ENCODE measurements around the gene KRTAP10-9. TPM values are rescaled to one million over a fixed set of nuclear protein-coding genes. Genes with fewer than 3 reads are reported as not detected.
"Not testable (repeated sequence)": the region's sequence is repeated elsewhere in the genome, so short reads cannot be mapped to it uniquely, and the experiment has no call there.

The KRTAP10-9 gene
- total RNA-seq, 1 donor from 2014 or later: not detected

- intact Hi-C loops (cut with DNase I): no loop called here
These were observed 30.7 kb upstream of the KRTAP10-9 start for GRCh38 chr21:44596068-44596725.

GRCh38 chr21:44598061-44598460, 28.8 kb upstream of the KRTAP10-9 start:
- no peaks in the 10 kb centered on the region for H3K4me1 ChIP-seq
- H3K4me3 ChIP-seq: no peak overlapping the region
- H3K9me3 ChIP-seq: no peaks in the 10 kb centered on the region
- no peaks in the 10 kb centered on the region for H3K27me3 ChIP-seq
- intact Hi-C loops (cut with DNase I): no loop called here
- H3K27ac ChIP-seq: no peak overlapping the region
- TF ChIP-seq POLR2A (IDR thresholded peaks at IDR 0.05) (no peak), POLR2AphosphoS5 (IDR thresholded peaks at IDR 0.05; ENCODE audit: insufficient read depth in 1 of 2, low read depth in 1 of 2) (no peak)
- TF ChIP-seq, protein P1, sequence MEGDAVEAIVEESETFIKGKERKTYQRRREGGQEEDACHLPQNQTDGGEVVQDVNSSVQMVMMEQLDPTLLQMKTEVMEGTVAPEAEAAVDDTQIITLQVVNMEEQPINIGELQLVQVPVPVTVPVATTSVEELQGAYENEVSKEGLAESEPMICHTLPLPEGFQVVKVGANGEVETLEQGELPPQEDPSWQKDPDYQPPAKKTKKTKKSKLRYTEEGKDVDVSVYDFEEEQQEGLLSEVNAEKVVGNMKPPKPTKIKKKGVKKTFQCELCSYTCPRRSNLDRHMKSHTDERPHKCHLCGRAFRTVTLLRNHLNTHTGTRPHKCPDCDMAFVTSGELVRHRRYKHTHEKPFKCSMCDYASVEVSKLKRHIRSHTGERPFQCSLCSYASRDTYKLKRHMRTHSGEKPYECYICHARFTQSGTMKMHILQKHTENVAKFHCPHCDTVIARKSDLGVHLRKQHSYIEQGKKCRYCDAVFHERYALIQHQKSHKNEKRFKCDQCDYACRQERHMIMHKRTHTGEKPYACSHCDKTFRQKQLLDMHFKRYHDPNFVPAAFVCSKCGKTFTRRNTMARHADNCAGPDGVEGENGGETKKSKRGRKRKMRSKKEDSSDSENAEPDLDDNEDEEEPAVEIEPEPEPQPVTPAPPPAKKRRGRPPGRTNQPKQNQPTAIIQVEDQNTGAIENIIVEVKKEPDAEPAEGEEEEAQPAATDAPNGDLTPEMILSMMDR (IDR thresholded peaks at IDR 0.05): no peak
- no peak for DNase-seq (ENCODE audit: extremely low spot score in 2 of 2)
- no peaks in the 10 kb centered on the region for H3K36me3 ChIP-seq

More at GRCh38 chr21:44596068-44596725, 30.7 kb upstream of the KRTAP10-9 start:
- H3K4me1 ChIP-seq: no peaks in the 10 kb centered on the region
- H3K9me3 ChIP-seq: no peaks in the 10 kb centered on the region
- no peaks in the 10 kb centered on the region for H3K36me3 ChIP-seq
- H3K27me3 ChIP-seq: no peaks in the 10 kb centered on the region
- DNase-seq (ENCODE audit: extremely low spot score in 2 of 2): peak; percentile 75 to 79
- TF ChIP-seq POLR2A (IDR thresholded peaks at IDR 0.05) (no peak), POLR2AphosphoS5 (IDR thresholded peaks at IDR 0.05; ENCODE audit: insufficient read depth in 1 of 2, low read depth in 1 of 2) (no peak)
- TF ChIP-seq, protein P1 (IDR thresholded peaks at IDR 0.05): no peak
- H3K27ac ChIP-seq: no peak overlapping the region
- no peak overlapping the region for H3K4me3 ChIP-seq

- intact Hi-C loops (cut with DNase I): no loop called here
- H3K27me3 ChIP-seq: no peaks in the 10 kb centered on the region
- H3K4me1 ChIP-seq: no peaks in the 10 kb centered on the region
- TF ChIP-seq, protein P1 (IDR thresholded peaks at IDR 0.05): no peak
- TF ChIP-seq POLR2AphosphoS5 (IDR thresholded peaks at IDR 0.05; ENCODE audit: insufficient read depth in 1 of 2, low read depth in 1 of 2) (no peak), POLR2A (IDR thresholded peaks at IDR 0.05) (no peak)
- H3K9me3 ChIP-seq: no peaks in the 10 kb centered on the region
- H3K27ac ChIP-seq: no peak overlapping the region
- no peak for DNase-seq (ENCODE audit: extremely low spot score in 2 of 2)
- no peaks in the 10 kb centered on the region for H3K36me3 ChIP-seq
- no peak overlapping the region for H3K4me3 ChIP-seq
These were observed 27.4 kb upstream of the KRTAP10-9 start for GRCh38 chr21:44599264-44600029.

GRCh38 chr21:44600118-44600978, 26.5 kb upstream of the KRTAP10-9 start, which contains the start of gene KRTAP10-7:
KRTAP10-7 (plus strand) TSS chr21:44600597; CDS start chr21:44600622, 25 bp downstream.
- H3K4me3 ChIP-seq; H3K9me3 ChIP-seq; H3K36me3 ChIP-seq; H3K4me1 ChIP-seq; H3K27ac ChIP-seq; H3K27me3 ChIP-seq; intact Hi-C loops (cut with DNase I); DNase-seq (ENCODE audit: extremely low spot score in 2 of 2): not testable (repeated sequence)

DNA sequence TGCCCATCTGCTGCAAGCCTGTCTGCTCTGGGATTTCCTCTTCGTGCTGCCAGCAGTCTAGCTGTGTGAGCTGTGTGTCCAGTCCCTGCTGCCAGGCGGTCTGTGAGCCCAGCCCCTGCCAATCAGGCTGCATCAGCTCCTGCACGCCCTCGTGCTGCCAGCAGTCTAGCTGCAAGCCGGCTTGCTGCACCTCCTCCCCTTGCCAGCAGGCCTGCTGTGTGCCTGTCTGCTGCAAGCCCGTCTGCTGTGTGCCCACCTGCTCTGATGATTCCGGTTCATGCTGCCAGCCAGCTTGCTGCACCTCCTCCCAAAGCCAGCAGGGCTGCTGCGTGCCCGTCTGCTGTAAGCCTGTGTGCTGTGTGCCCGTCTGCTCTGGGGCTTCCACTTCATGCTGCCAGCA, 25.8 kb upstream of the KRTAP10-9 start:
- H3K36me3 ChIP-seq; H3K9me3 ChIP-seq; intact Hi-C loops (cut with DNase I); H3K27me3 ChIP-seq; H3K27ac ChIP-seq; H3K4me3 ChIP-seq; H3K4me1 ChIP-seq: not testable (repeated sequence)
- DNase-seq (ENCODE audit: extremely low spot score in 2 of 2): peak in 1 of 2 donors; percentile 65

Measured in vagina (tissue), 2 donors.